ENCODE measurements around the gene GDI2. TPM values are rescaled to one million over a fixed set of nuclear protein-coding genes. Genes with fewer than 3 reads are reported as not detected.

GDI2 gene
- total RNA-seq, 4 donors from 2014 or later, result 194 to 233 (median 210) TPM

DNA sequence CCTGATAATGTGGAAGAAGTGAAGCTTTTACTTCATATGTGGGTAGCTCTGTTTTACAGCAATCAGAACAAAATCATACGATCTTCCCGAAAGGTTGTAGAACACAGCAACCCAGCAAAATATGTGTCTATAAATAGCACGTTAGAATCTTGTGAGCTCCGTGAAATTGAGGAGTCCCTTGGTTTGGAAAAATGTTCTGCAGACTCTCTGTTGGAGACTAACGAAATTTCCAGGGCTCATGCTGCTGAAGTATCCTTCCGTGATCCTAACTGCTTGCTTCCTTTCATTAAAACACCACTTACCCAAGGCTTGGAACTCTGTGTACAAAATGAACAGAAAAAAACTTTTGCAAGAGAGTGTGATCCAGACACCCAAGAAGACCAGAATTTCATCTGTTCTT is 71.1 kb downstream of the GDI2 start:
- Histone ChIP-seq H3K27ac (replicated peaks in 1 of 4) (no peak overlapping the region), H3K4me1 (no peaks in the 10 kb centered on the region), H3K9me3 (no peaks in the 10 kb centered on the region), H3K4me3 (no peak overlapping the region), H3K36me3 (peaks cover 13 to 80% (median 47%) of the 10 kb centered on the region in 4 donors), H3K27me3 (no peaks in the 10 kb centered on the region)
- intact Hi-C loops (cut with DNase I), result no loop called here
- TF ChIP-seq, protein P1, sequence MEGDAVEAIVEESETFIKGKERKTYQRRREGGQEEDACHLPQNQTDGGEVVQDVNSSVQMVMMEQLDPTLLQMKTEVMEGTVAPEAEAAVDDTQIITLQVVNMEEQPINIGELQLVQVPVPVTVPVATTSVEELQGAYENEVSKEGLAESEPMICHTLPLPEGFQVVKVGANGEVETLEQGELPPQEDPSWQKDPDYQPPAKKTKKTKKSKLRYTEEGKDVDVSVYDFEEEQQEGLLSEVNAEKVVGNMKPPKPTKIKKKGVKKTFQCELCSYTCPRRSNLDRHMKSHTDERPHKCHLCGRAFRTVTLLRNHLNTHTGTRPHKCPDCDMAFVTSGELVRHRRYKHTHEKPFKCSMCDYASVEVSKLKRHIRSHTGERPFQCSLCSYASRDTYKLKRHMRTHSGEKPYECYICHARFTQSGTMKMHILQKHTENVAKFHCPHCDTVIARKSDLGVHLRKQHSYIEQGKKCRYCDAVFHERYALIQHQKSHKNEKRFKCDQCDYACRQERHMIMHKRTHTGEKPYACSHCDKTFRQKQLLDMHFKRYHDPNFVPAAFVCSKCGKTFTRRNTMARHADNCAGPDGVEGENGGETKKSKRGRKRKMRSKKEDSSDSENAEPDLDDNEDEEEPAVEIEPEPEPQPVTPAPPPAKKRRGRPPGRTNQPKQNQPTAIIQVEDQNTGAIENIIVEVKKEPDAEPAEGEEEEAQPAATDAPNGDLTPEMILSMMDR (IDR thresholded peaks at IDR 0.05), result no peak
- no peak for TF ChIP-seq POLR2AphosphoS5 (IDR thresholded peaks at IDR 0.05)
- TF ChIP-seq EP300 (IDR thresholded peaks at IDR 0.05), result no peak
- TF ChIP-seq POLR2A (IDR thresholded peaks at IDR 0.05; ENCODE audit: low read depth), result no peak
- 85% methylated on average over 6 of the region's 6 CpGs for WGBS
- no peak for DNase-seq (ENCODE audit: extremely low spot score)

DNA sequence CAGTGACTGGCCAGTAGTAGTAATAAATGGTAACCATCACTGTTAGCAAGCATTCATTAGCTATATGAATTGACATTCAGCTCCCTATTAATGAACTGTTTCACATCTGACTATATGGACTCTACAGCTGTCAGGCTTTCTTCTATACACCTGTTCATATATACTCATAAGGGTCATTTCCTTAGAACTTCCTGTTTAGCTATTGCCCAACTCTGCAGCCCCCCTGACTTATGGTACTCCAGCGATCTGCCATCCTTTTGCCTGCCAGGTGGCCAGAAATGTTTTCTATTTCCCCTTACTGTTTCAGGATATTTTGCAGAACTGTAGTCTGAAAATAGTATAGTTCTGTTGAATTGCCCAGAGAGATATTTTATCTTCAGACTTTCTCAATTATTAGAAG is 72.0 kb downstream of the GDI2 start:
- WGBS, result 88% methylated on average over 1 of the region's 1 CpG
- H3K27me3 ChIP-seq, result no peaks in the 10 kb centered on the region
- no peak overlapping the region for H3K27ac ChIP-seq (replicated peaks in 1 of 4)
- H3K4me3 ChIP-seq, result no peak overlapping the region
- peaks cover 5 to 80% (median 41%) of the 10 kb centered on the region in 4 donors for H3K36me3 ChIP-seq
- H3K9me3 ChIP-seq, result no peaks in the 10 kb centered on the region
- H3K4me1 ChIP-seq, result no peaks in the 10 kb centered on the region
- DNase-seq (ENCODE audit: extremely low spot score), result no peak
- intact Hi-C loops (cut with DNase I), result no loop called here
- TF ChIP-seq, protein P1 (IDR thresholded peaks at IDR 0.05), result no peak
- TF ChIP-seq EP300 (IDR thresholded peaks at IDR 0.05), result no peak
- no peak for TF ChIP-seq POLR2AphosphoS5 (IDR thresholded peaks at IDR 0.05)
- no peak for TF ChIP-seq POLR2A (IDR thresholded peaks at IDR 0.05; ENCODE audit: low read depth)

DNA sequence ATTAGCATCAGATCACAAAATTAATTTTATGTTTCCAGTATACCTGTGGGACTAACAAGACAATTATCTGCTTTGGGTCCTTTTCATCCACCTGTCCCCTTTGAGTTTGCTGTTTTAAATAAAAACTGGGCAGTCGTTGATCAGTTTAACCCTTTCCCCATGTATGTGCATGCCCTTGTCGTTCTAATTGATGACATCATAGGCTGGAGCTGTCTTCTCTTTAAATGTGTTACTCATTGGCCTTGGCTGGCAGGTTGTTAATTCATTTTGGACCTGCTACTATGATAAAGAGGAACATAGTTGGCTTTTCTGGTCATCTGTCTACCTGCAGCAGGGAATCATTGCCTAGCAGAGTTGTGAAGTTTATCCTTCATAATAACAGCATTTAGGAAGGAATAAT is 74.8 kb downstream of the GDI2 start:
- no peaks in the 10 kb centered on the region for H3K9me3 ChIP-seq
- intact Hi-C loops (cut with DNase I), result no loop called here
- no peak for TF ChIP-seq POLR2AphosphoS5 (IDR thresholded peaks at IDR 0.05)
- TF ChIP-seq, protein P1 (IDR thresholded peaks at IDR 0.05), result no peak
- no peak for TF ChIP-seq POLR2A (IDR thresholded peaks at IDR 0.05; ENCODE audit: low read depth)
- no peak for TF ChIP-seq EP300 (IDR thresholded peaks at IDR 0.05)
- H3K27me3 ChIP-seq, result no peaks in the 10 kb centered on the region
- H3K4me1 ChIP-seq, result no peaks in the 10 kb centered on the region
- no peak overlapping the region for H3K4me3 ChIP-seq
- H3K36me3 ChIP-seq, result peaks cover 2 to 66% (median 35%) of the 10 kb centered on the region in 4 donors
- 74% methylated on average over 2 of the region's 2 CpGs for WGBS
- DNase-seq (ENCODE audit: extremely low spot score), result no peak
- no peak overlapping the region for H3K27ac ChIP-seq (replicated peaks in 1 of 4)

DNA sequence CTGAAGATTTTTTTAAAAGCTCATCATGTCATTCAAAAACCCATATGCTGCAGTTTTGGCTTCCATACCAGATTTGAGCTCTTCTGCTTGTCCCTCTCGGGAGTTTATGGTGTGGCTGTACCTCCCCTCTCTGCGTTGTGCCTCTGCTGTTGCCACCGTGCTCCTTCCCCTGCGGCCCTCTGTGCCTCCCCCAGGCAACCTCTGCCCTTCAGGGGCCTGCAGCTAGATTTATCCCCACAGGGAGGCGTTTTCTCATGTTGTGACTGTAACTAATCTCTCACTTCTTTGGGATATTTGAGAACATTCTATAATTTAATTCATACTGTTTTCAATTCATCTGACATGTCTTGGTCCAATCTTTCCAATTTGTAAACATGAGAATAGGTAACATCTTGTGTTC is 75.9 kb downstream of the GDI2 start:
- no peaks in the 10 kb centered on the region for H3K27me3 ChIP-seq

More for the DNA sequence above, 75.9 kb downstream of the GDI2 start:
- Histone ChIP-seq H3K9me3 (no peaks in the 10 kb centered on the region), H3K27ac (replicated peaks in 1 of 4) (no peak overlapping the region), H3K4me1 (no peaks in the 10 kb centered on the region), H3K36me3 (peaks cover 2 to 63% (median 34%) of the 10 kb centered on the region in 4 donors), H3K4me3 (no peak overlapping the region)
- WGBS, result 82% methylated on average over 5 of the region's 5 CpGs
- TF ChIP-seq POLR2AphosphoS5 (IDR thresholded peaks at IDR 0.05), result no peak
- TF ChIP-seq, protein P1 (IDR thresholded peaks at IDR 0.05), result no peak
- no peak for TF ChIP-seq POLR2A (IDR thresholded peaks at IDR 0.05; ENCODE audit: low read depth)
- TF ChIP-seq EP300 (IDR thresholded peaks at IDR 0.05), result no peak
- intact Hi-C loops (cut with DNase I), result no loop called here
- no peak for DNase-seq (ENCODE audit: extremely low spot score)

All from esophagus muscularis mucosa (tissue), 4 donors.